B cell (primary cell): ENCODE measurements around the gene TYK2. TPM values are rescaled to one million over a fixed set of nuclear protein-coding genes. Genes with fewer than 3 reads are reported as not detected.

Experiments used
- polyA plus RNA-seq: library from polyadenylated mRNA; depleted of rRNA; stranded (reverse); fragments of >200 nt; gene quantifications from 2 replicates; pipeline ENCODE4 v1.2.3, GENCODE V29; 2012
- small RNA-seq: library from RNA; depleted of rRNA; stranded (forward); fragments of <200 nt; gene quantifications from one replicate; pipeline ENCODE3, GENCODE V24; 2012; ENCODE audit warnings: low replicate concordance, low read depth; ENCODE audit not compliant: insufficient read length
- total RNA-seq, 2 donors: library from RNA; stranded (reverse); fragments of 120-200 nt in 1 of 2; gene quantifications; 1 replicate in 1 of 2; 2 replicates in 1 of 2; pipeline versions ENCODE4 v1.2.3 to v1.2.4, GENCODE V29; 2013 to 2022

TYK2 gene
- total and polyA plus RNA-seq, 2 donors (not counting 1 experiment from before 2014, with no cell fraction given): 337 to 343 TPM

Small RNAs within 50 kb of the gene (small RNA-seq; reads per million reads assigned to genes)
- gene AC011511.1: not detected
- not detected for gene AC011511.4

Other genes starting within 250 kb of the TYK2 start
- gene DNMT1, start 185.6 kb downstream of the TYK2 start, total RNA-seq: 108 and 119 TPM in 2 replicates
- 53.0 and 60.2 TPM in 2 replicates for gene DNMT1, start 185.6 kb downstream of the TYK2 start, polyA plus RNA-seq
- 3.6 and 4.4 TPM in 2 replicates for gene S1PR2, start 149.2 kb downstream of the TYK2 start, total RNA-seq
- gene S1PR2, start 149.2 kb downstream of the TYK2 start, polyA plus RNA-seq: 1.8 and 8.9 TPM in 2 replicates
- gene MRPL4, start 128.4 kb downstream of the TYK2 start, total RNA-seq: 39.8 and 40.1 TPM in 2 replicates
- 67.8 and 81.1 TPM in 2 replicates for gene MRPL4, start 128.4 kb downstream of the TYK2 start, polyA plus RNA-seq
- gene ICAM1, start 109.5 kb downstream of the TYK2 start, total RNA-seq: 7.3 and 10.2 TPM in 2 replicates
- 11.9 and 63.9 TPM in 2 replicates for gene ICAM1, start 109.5 kb downstream of the TYK2 start, polyA plus RNA-seq
- 0.44 and 0.51 TPM in 2 replicates for gene ICAM4, start 93.6 kb downstream of the TYK2 start, total RNA-seq
- gene ICAM4, start 93.6 kb downstream of the TYK2 start, polyA plus RNA-seq: 0.71 and 0.78 TPM in 2 replicates
- 0.34 and 0.54 TPM in 2 replicates for gene ICAM5, start 90.6 kb downstream of the TYK2 start, total RNA-seq
- gene ICAM5, start 90.6 kb downstream of the TYK2 start, polyA plus RNA-seq: 0.14 TPM in 1 of 2 replicates, not detected in the other
- gene ZGLP1, start 70.8 kb downstream of the TYK2 start, total RNA-seq: 6.4 and 7.4 TPM in 2 replicates
- 3.3 and 8.0 TPM in 2 replicates for gene ZGLP1, start 70.8 kb downstream of the TYK2 start, polyA plus RNA-seq
- 13.6 and 13.9 TPM in 2 replicates for gene FDX2, start 64.6 kb downstream of the TYK2 start, total RNA-seq
- gene FDX2, start 64.6 kb downstream of the TYK2 start, polyA plus RNA-seq: 13.8 and 21.5 TPM in 2 replicates
- 54.6 and 62.7 TPM in 2 replicates for gene RAVER1, start 47.0 kb downstream of the TYK2 start, total RNA-seq
- gene RAVER1, start 47.0 kb downstream of the TYK2 start, polyA plus RNA-seq: 21.0 and 27.3 TPM in 2 replicates
- gene ICAM3, start 40.9 kb downstream of the TYK2 start, total RNA-seq: 110 and 119 TPM in 2 replicates
- 154 and 223 TPM in 2 replicates for gene ICAM3, start 40.9 kb downstream of the TYK2 start, polyA plus RNA-seq
- gene CDC37, start 23.0 kb upstream of the TYK2 start, total RNA-seq: 178 and 193 TPM in 2 replicates
- gene CDC37, start 23.0 kb upstream of the TYK2 start, polyA plus RNA-seq: 408 and 599 TPM in 2 replicates
- 10.8 and 10.9 TPM in 2 replicates for gene PDE4A, start 40.0 kb upstream of the TYK2 start, total RNA-seq
- gene PDE4A, start 40.0 kb upstream of the TYK2 start, polyA plus RNA-seq: 0.95 and 1.5 TPM in 2 replicates
- gene KEAP1, start 122.8 kb upstream of the TYK2 start, total RNA-seq: 27.0 TPM in 2 replicates
- 9.3 and 17.7 TPM in 2 replicates for gene KEAP1, start 122.8 kb upstream of the TYK2 start, polyA plus RNA-seq
- gene S1PR5, start 136.9 kb upstream of the TYK2 start, total RNA-seq: 0.17 and 0.67 TPM in 2 replicates
- 0.27 and 0.55 TPM in 2 replicates for gene S1PR5, start 136.9 kb upstream of the TYK2 start, polyA plus RNA-seq
- gene ATG4D, start 163.3 kb upstream of the TYK2 start, total RNA-seq: 58.8 and 59.2 TPM in 2 replicates
- 75.5 and 82.7 TPM in 2 replicates for gene ATG4D, start 163.3 kb upstream of the TYK2 start, polyA plus RNA-seq
- gene KRI1, start 185.4 kb upstream of the TYK2 start, total RNA-seq: 62.8 and 67.9 TPM in 2 replicates
- 46.7 and 55.1 TPM in 2 replicates for gene KRI1, start 185.4 kb upstream of the TYK2 start, polyA plus RNA-seq
- gene CDKN2D, start 188.4 kb upstream of the TYK2 start, total RNA-seq: 36.2 and 38.4 TPM in 2 replicates
- gene CDKN2D, start 188.4 kb upstream of the TYK2 start, polyA plus RNA-seq: 122 and 144 TPM in 2 replicates
- gene AP1M2, start 206.7 kb upstream of the TYK2 start, total RNA-seq: not detected in 2 replicates
- not detected in 2 replicates for gene AP1M2, start 206.7 kb upstream of the TYK2 start, polyA plus RNA-seq
- 369 and 409 TPM in 2 replicates for gene SLC44A2, start 245.0 kb upstream of the TYK2 start, total RNA-seq
- gene SLC44A2, start 245.0 kb upstream of the TYK2 start, polyA plus RNA-seq: 227 and 245 TPM in 2 replicates